Left hindlimb (tissue), 1 donor: ENCODE results near the gene LAMP1.
"Not testable (repeated sequence)": the region's sequence is repeated elsewhere in the genome, so short reads cannot be mapped to it uniquely, and the experiment has no call there.

ENCODE experiments used
- DNase-seq: peaks from one replicate; pipeline ENCODE4 v3.0.0-alpha.2; 2018

The LAMP1 gene

GRCh38 chr13:113296823-113297369 lies at the start of gene LAMP1:
LAMP1 (plus strand) TSS chr13:113297239; CDS start chr13:113297435, 196 bp downstream.
- peak; percentile 99 for DNase-seq

- no peak for DNase-seq
These were observed 44.4 kb upstream of the LAMP1 start for GRCh38 chr13:113252516-113253095.

GRCh38 chr13:113257908-113258307 lies 39.1 kb upstream of the LAMP1 start:
- DNase-seq = not testable (repeated sequence)

- no peak for DNase-seq
These were observed 38.6 kb upstream of the LAMP1 start for GRCh38 chr13:113258321-113259054.

GRCh38 chr13:113260996-113261395 lies 36.0 kb upstream of the LAMP1 start:
- DNase-seq = no peak

GRCh38 chr13:113263016-113263415 lies 34.0 kb upstream of the LAMP1 start:
- not testable (repeated sequence) for DNase-seq

- DNase-seq = no peak
These were observed 29.2 kb upstream of the LAMP1 start for GRCh38 chr13:113267642-113268405.

- DNase-seq = no peak
These were observed 25.0 kb upstream of the LAMP1 start for GRCh38 chr13:113272031-113272430.

GRCh38 chr13:113272701-113273181 lies 24.3 kb upstream of the LAMP1 start:
- DNase-seq = no peak

DNA sequence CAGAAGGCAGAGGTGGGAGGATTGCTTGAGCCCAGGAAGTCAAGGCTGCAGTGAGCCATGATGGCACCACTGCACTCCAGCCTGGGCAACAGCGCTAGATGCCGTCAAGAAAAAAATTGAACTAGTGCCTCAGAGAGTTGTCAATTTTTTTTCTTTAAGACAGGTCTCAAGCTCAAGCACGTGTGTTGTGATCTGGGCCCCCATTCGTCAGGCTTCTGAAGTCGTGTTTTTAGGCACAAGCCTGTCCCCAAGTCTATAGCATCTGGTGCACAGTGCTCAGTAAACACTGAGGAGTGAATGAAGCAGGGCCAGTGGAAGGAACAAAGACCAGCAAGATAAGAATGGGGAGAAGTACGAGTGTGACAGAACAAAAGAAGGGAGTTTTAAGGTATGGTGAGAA lies 23.7 kb upstream of the LAMP1 start:
- no peak for DNase-seq

- DNase-seq = no peak
These were observed 23.0 kb upstream of the LAMP1 start for GRCh38 chr13:113273851-113274590.

DNA sequence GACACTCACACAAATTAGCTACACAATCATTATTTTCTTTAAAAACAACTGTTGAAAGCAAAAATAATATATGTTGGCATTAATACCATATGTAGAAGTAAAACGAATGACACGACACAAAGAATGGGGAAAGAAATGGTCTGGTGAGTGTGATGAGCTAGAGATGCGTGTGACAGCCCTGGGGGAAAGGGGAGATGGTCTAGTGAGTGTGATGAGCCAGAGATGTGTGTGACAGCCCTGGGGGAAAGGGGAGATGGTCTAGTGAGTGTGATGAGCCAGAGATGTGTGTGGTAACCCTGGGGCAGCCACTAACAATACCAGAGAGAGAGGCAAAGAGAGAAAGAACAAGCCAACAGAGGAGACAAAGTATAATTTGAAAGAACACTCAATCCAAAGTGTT lies 22.3 kb upstream of the LAMP1 start:
- DNase-seq = no peak

DNA sequence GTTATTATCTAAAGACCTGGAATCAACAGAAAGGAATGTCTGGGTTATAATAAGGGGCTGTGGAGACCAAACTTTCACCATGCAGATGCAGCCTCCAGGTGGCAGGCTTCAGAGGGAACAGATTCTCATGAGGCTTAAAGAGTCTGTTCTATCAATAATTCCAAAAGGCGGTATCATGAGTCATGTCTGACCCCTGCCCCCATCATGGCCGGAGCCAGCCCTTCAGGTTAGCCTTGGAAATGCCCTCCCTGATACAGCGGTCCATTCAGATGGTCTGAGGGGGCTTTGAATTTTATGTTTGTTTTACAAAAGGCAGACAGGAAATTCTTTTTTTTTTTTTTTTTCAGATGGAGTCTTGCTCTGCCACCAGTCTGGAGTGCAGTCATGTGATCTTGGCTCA lies 21.7 kb upstream of the LAMP1 start:
- no peak for DNase-seq

GRCh38 chr13:113280126-113280525 lies 16.9 kb upstream of the LAMP1 start:
- DNase-seq = no peak

- DNase-seq = no peak
These were observed 13.1 kb upstream of the LAMP1 start for GRCh38 chr13:113283904-113284303.

- no peak for DNase-seq
These were observed 8.2 kb upstream of the LAMP1 start for GRCh38 chr13:113288880-113289279.

GRCh38 chr13:113291129-113291528 lies 5.9 kb upstream of the LAMP1 start:
- DNase-seq = no peak

DNA sequence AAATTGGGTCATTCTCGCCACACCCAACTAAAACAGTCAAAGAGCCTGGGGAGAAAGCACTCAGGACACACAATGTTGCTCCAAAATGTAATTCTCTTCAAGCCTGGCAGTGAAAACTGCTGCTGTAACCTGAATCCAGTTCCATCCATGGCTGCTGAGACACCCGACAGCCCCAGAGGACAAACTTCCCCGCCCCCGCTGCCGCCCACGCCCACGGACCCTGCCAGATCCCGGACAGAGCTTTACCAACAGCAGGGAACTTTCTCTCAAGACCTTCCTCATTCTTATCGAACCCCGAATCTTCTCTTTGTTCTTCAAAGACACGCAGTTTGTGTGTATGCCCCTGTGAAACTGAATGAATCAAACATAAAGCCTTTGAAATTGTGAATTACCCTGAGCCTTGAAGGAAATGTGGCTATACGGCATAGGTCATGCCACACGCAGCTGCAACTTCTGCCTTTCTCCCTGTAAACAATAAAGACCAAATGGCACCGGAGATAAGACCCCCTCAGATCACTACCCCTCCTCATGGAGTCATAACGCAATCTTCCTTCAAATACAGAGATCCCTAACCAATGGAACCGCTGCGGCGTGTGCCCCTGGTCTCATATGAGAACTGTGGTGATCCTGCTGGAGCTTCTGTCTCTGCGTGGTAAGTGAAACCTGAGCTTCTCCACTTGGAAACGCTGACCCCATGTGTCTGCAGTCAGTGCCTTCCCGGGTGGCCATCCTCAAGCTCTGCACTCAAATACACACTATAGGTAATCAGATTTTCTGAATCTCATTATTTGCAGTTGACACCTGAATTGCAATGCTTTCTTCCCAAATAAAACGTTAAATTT lies 4.8 kb upstream of the LAMP1 start:
- DNase-seq = no peak

GRCh38 chr13:113293686-113294085 lies 3.4 kb upstream of the LAMP1 start:
- DNase-seq = no peak

GRCh38 chr13:113295776-113296175 lies 1.3 kb upstream of the LAMP1 start:
- DNase-seq = no peak

DNA sequence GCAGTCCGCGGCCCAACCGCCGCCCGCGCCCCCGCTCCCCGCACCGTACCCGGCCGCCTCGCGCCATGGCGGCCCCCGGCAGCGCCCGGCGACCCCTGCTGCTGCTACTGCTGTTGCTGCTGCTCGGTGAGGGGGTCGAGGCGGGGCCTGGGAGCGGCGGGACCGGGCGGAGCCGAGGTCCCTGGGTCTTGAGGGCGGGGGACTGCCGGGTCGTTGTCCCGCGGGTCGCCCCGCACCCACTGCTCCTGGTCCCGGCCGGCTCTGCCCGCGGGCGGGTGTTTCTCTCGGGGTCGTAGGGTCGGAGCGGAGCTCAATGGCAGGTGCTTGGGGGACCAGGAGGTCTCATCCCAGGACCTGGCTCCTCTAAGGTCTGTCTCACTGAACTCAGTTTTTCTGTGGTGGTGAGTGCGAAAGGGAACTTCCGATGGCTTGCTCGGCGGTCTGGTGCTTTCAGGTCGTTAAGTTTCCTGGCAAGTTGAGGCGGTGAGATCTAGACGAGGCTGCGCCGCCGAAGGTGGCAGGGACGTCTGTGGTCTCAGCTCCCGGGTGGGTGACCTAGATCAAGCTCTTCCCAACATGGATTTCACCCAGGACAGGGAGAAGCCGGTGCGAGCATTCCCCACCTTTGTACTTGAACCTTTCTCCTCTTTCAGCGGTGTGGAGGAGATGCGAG lies 467 bp downstream of the LAMP1 start:
- DNase-seq = no peak
